Measurements from ENCODE around the gene PTGDS. TPM values are rescaled to one million over a fixed set of nuclear protein-coding genes. Genes with fewer than 3 reads are reported as not detected.
"Not testable (repeated sequence)": the region's sequence is repeated elsewhere in the genome, so short reads cannot be mapped to it uniquely, and the experiment has no call there.

The PTGDS gene
- polyA plus RNA-seq, 1 donor, result 61.3 TPM

DNA sequence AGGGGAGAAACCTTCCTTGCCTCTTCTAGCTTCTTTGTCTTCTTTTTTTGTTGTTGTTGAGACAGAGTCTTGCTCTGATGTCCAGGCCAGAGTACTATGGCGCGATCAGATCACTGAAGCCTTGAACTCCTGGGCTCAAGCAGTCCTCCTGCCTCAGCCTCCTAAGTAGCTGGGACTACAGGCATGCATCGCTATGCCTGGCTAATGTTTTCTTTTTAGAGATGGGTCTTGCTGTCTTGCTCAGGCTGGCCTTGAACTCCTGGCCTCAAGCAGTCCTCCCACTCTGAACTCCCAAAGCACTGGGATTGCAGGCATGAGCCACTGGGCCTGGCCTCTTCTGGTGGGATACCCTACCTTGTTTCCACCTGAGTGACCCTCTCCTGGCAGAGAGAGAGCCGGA is 11.6 kb downstream of the PTGDS start:
- no peak for DNase-seq

GRCh38 chr9:136990242-136990911 is 13.1 kb downstream of the PTGDS start:
- no peak for DNase-seq

DNA sequence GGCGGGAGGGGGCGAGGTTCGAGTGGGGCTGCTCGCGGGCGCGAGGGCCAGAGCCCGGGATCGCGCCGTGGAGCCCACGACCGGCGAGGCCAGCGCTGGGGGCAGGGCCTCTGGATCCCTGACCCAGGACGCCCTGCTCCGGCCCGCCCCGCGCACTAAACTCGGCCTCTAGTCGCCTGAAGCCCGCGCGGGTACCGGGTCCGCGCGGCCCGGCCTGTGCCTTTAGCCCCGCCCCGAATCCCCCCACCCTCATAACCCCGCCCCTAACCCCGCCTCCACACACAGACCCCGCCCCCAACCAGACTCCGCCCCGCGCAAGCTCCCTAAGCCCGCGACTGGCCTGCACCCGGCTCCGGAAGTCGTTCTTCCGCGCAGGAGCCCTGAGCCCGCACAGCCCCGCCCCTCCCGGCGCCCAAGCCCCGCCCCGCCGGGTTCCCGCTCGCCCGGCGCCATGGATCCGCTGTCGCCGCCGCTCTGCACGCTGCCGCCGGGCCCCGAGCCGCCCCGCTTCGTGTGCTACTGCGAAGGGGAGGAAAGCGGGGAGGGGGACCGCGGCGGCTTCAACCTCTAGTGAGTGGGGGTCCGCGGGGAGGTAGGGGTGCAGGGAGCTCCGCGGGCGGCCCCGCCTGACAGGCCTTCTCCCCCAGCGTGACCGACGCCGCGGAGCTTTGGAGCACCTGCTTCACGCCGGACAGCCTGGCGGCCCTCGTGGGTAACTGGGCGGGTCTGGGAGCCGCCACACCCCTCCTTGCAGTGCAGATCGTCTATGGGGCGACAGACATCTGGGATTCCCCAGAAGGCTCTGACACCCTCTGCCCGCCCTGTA is 14.9 kb downstream of the PTGDS start, which contains the start of gene PAXX:
Gene PAXX (plus strand): TSS at position 430 of the 826 bp plus-strand sequence. CDS start 22 bp downstream, at position 452.
- DNase-seq, result peak; percentile 85

DNA sequence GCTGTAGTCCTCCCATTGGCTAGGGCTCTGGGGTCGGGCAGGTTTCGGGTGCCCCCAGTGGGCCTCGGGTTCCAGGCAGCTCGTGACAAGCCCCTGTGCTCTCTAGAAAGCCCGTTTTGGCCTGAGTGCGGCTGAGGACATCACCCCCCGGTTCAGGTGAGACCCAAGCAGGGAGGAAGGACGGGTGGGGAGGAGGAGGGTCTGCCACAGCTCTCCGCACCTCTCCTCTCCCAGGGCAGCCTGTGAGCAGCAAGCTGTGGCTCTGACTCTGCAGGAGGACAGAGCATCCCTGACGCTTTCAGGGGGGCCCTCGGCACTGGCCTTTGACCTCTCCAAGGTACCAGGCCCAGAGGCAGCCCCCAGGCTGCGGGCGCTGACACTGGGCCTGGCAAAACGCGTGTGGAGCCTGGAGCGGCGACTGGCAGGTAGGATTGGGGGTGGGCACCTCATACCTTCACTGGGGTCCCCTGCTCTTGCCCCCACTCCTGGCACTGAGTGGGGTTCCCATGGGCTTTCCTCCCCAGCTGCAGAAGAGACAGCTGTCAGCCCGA is 15.6 kb downstream of the PTGDS start:
- no peak for DNase-seq

DNA sequence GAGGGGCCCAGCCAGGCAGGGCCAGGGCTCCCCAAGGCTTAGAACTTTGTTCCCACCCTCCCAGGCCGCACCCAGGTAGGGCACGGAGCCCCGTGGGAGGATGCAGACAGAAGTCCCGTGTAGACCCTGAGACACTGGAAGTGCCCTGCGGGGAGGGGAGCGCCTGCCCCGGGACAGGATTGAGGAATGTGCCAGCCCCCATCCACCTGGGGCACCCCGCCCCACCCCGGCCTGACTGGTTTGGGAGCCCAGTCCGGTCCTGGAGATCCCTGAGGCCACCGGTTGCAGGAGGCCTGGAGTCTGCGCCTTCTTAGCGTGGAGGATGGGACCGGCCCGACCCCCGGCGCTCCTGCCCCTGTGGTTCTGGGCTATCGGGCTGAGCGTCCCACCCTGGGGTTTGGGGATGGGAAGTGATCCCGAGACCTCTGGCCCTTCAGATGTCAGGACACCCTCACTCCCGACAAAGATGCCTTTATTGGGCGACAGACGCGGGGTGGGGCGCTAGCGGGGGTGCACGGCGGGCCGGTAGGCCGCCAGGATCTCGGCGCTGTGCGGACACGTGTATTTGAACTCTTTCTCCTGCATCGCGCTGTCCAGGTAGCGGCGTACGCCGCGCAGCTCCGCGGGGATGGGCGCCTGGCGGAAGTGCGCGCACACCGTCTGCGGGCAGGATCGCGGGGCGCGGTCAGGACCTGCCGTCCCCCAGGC is 17.0 kb downstream of the PTGDS start:
- DNase-seq, result no peak

GRCh38 chr9:136994888-136995230 is 17.6 kb downstream of the PTGDS start:
- DNase-seq, result no peak

DNA sequence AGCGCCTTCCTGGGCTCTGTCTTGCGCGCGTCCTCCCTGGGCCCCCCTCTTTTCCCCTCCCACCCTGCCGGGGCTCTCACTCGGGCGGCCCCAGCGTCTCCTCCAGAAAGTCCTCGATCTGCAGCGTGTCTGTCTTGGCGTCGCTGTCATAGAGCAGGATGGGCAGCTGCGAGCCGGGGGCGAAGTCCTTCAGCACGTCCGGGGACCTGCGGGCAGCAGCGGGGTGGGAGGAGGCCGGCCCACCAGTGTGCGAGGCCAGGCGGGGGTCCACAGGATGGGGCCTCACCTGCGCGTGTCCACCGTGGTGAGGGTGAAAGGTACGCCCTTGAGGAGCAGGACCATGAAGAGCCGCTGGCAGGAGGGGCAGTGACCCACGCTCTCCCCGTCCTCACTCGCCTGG is 18.1 kb downstream of the PTGDS start:
- no peak for DNase-seq

- DNase-seq, result no peak
Observed at GRCh38 chr9:136995772-136996311, 18.5 kb downstream of the PTGDS start.

DNA sequence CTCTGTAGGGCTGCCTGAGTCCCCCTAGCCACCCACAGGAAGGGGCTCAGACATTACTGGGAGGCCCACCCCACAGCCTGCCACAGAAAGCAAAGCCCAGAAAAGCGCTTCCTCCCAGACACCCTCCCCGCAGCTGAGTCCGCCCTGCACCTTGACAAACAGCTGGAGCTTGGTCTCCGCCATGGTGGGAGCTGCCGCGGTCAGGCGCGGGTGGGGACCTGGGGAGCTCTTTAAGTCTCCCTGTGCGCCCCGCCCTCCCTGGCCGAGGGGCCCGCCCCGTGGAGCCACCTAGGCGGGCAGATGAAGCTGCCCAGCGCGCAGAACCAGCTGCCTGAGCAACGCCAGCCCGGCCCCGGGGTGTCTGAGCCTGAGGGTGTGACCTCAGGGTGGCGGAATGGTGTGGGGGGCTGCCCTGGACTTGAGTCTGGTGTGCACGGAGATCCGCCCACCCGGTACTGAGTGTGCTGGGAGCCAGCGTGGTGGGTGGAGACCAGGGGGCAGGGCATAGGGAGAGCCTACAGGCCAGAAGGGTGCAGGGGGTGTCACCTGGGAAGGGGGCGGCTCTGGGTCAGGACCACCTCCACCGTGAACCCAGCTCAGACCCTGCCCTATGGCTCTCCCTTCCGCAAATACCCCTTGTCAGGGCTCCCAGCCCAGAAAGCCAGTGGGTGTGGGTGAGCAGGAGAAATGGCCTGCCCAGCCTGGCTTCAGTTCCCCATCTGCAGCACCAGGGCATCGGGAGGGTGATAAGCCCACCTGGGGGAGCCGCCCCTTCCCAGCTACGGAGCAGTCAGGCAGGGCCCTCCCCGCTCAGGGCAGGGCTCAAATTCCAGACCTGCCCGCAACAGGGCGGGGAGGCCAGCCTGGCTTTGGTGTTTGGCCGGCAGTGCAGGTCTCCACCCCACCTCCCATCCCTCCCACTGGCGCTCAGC is 19.3 kb downstream of the PTGDS start, which contains the start of gene CLIC3:
Gene CLIC3 (minus strand): TSS at position 208 of the 932 bp plus-strand sequence. CDS start 25 bp downstream, at position 183.
- DNase-seq, result no peak

DNA sequence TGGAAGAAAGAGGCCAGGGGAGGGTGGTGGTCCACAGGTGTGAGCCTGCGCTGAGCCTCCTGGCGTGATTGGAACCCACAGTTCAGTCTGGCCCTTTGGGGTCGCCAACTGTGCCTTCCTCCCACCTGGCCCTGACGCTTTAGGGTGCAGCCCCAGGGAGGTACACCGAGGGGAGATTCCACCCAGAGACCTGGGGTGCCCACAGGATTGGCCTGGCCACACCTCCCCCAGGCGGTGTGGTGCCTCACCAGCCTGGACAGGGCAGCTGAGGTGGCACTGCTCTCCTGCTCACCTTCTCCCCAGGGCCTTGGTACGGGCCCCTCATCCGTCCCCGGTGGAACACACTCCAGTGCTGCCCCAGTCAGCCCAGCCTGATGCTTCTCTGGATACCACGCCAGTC is 20.1 kb downstream of the PTGDS start:
- DNase-seq, result no peak

DNA sequence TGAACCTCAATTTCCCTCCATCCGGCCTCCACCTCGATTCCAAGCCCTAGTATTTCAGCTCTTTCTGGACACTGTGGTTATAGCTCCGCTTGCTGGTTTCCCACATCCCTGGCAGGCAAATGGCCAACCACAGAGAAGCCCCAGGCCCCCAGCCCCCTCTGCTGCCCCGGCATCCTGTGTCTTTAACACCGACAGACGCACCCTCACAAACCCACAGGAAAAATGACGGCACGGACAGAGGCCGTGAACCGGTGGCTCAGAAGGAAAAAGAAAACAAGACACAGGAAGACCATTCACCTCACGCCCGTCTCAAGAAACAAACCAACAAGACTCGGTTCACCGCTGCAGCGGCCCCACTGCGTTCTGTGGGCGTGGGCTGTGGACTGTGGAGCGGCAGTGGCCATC is 20.5 kb downstream of the PTGDS start:
- no peak for DNase-seq

DNA sequence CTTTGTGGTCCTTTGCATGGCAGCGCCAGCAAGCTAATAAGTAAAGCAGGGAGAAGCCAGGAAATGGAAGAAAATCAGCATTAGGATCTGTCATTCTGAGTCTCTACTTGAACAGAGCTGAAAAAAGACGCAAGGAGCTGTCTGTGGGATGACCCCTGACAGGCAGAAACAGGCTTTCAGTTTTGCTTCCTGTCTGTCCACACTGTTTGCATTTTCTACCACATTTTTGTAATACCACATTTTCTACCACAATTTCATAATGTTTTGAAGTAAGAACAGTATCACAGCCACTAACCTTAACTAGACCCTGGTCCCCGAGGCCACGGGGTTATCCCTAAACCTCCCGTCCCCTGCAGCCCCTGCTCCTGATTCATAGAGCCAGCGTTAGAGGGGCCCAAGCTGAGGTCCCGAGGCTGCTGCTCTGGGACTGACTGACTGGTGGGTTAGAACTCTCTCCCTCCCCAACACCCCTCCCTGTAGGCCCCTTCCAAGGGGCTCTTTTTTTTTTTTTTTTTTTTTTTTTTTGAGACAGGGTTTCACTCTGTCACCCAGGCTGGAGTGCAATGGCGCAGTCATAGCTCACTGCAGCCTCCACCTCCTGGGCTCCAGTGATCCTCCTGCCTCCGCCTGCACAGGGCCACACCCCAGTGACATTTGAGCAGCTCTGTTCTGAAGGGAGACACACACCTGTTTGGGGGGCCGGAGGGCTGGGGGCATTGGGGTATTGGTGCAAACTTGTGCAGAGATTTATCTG is 23.1 kb downstream of the PTGDS start:
- DNase-seq, result no peak

GRCh38 chr9:137001857-137002645 is 24.7 kb downstream of the PTGDS start:
- DNase-seq, result no peak

DNA sequence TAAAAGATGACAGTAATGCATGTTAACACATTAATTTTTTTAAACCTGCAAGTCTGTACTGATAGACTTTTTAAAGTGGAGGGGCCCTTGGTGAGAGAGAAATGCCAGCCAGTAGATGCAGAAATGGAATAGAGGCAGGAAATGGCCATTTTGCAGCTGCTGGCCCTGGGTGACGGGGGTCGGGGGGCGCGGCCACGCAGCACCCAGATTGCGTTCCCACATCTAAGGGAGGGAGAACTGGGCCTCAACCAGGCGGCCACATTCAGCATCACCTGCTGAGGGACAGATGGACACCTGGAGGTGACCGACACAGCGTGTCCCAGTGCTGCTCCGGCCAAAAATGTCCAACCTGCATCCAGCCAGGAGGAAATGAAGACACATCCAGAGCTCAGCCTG is 25.3 kb downstream of the PTGDS start:
- no peak for DNase-seq

- DNase-seq, result not testable (repeated sequence)
Observed at GRCh38 chr9:137004285-137004684, 27.0 kb downstream of the PTGDS start.

DNA sequence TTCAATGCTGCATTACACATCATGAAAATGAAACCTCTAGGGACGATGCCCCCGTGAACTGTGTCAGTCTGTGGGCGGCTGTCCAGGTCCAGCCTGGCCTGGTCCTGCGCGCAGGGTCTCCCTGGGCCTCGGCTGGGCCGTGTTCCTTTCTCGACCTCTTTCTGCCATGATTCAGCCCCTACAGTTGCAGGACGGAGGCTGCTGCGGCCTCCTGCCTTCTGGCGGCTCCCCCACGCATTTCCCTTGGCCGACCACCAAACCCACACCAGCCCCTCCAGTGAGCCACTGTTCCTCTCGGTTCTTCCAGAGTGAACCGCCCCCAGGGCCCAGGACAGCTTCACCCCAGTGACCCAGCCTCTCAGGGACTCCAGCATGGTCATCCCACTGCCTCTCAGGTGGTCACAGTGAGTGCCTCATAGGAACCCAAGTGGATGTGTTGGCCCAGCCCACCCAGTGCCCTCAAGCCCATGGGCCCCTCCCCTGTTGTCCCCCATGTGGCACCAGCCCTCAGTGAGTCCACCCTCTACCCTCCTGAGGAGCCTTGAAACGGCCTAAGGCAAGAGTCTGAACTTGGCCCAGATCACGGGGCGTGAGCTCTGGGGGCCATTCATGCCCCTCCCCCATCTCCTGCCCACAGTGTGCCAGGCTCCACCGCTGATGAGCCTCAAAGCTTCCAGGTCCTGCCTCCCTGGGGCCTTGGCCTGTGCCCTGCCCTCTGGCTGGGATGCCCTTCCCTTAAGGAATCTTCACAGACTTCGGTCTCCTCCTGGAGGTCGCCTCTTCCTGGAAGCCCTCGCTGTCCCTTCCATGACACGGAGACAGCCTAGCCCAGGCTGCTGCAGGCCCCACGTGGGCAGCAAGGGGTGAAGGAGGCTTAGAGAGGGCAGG is 29.1 kb downstream of the PTGDS start:
- DNase-seq, result no peak

DNA sequence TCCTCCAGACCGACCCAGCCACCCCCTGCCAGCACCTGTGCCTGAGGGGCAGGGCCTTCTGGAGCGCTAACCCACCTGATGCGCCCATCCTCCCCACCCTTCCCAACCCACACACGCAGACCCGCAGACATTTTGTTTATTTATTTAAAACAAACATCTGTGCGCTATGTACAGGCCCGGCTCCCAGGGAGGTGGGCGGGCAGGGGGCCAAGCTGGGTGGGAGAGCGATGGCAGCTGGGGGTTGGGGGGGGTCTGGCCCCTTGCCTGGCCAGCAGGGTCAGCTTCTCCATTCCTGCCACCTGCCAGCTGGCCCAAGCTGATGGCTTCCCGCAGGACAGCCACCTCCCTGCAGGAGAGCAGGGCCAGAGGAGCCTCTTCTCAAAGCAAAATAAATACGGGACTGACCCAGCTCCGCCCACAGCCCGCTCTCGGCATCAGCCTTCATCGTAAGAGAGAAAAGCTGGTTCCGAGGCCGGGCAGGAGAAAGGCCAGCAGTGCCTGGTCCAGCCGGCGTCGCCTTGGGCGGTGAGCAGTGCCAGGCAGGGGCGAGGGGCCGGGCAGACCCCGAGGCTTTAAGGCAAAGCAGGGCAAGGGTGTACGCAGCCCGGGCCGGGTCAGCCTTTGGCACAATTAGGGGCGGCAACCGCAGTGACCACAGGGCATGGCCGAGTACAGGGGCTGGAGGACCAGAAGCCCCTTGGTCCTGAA is 30.0 kb downstream of the PTGDS start:
- DNase-seq, result no peak

GRCh38 chr9:137007816-137008270 is 30.5 kb downstream of the PTGDS start:
- no peak for DNase-seq
